Measurements from ENCODE around the gene CPEB4. TPM values are rescaled to one million over a fixed set of nuclear protein-coding genes. Genes with fewer than 3 reads are reported as not detected.

The CPEB4 gene
- total and polyA plus RNA-seq, 9 of the 15 experiments (the other 6 are each of a cell fraction or from before 2014, with no cell fraction given): 7.4 to 21.3 (median 12.4) TPM

DNA sequence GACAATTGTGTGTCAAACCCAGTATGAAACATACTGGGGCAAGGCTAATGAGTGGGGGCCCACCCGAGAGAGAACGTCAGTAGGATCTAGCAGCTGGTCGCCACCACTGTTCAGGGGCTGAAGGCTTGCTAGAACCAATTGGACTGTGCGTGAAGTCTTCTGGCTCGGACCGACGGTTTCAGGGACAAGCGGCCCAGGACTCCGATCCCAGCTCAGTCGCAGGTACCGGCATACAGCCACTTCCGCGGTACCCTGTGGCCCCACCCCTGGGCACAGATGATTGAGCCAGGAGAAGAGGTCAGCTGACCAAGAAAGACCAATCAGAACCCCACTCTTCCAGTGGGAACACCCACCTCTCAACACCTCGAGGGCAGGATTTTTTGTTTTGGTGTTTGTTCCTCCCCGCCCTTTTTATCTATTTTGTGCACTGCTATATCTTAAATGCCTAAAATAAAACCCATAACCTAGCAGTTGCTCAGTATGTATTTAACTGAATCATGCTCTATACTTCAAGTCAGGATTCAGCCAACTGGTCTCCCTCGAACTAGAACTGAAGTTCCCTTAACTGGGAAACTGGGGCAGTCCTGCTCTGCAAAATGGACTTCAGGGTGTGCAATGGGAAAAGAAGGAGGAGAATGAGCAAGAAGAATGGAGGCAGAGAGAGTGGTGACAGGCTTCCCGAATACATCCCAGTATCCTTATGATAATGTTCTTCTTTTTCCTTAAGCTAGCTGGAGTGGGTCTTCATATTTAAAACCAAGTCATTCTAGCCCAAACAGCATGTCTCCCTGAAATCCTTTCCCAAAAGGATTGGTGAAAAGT lies 21.1 kb upstream of the CPEB4 start (continued):
- TF ChIP-seq, protein P1, sequence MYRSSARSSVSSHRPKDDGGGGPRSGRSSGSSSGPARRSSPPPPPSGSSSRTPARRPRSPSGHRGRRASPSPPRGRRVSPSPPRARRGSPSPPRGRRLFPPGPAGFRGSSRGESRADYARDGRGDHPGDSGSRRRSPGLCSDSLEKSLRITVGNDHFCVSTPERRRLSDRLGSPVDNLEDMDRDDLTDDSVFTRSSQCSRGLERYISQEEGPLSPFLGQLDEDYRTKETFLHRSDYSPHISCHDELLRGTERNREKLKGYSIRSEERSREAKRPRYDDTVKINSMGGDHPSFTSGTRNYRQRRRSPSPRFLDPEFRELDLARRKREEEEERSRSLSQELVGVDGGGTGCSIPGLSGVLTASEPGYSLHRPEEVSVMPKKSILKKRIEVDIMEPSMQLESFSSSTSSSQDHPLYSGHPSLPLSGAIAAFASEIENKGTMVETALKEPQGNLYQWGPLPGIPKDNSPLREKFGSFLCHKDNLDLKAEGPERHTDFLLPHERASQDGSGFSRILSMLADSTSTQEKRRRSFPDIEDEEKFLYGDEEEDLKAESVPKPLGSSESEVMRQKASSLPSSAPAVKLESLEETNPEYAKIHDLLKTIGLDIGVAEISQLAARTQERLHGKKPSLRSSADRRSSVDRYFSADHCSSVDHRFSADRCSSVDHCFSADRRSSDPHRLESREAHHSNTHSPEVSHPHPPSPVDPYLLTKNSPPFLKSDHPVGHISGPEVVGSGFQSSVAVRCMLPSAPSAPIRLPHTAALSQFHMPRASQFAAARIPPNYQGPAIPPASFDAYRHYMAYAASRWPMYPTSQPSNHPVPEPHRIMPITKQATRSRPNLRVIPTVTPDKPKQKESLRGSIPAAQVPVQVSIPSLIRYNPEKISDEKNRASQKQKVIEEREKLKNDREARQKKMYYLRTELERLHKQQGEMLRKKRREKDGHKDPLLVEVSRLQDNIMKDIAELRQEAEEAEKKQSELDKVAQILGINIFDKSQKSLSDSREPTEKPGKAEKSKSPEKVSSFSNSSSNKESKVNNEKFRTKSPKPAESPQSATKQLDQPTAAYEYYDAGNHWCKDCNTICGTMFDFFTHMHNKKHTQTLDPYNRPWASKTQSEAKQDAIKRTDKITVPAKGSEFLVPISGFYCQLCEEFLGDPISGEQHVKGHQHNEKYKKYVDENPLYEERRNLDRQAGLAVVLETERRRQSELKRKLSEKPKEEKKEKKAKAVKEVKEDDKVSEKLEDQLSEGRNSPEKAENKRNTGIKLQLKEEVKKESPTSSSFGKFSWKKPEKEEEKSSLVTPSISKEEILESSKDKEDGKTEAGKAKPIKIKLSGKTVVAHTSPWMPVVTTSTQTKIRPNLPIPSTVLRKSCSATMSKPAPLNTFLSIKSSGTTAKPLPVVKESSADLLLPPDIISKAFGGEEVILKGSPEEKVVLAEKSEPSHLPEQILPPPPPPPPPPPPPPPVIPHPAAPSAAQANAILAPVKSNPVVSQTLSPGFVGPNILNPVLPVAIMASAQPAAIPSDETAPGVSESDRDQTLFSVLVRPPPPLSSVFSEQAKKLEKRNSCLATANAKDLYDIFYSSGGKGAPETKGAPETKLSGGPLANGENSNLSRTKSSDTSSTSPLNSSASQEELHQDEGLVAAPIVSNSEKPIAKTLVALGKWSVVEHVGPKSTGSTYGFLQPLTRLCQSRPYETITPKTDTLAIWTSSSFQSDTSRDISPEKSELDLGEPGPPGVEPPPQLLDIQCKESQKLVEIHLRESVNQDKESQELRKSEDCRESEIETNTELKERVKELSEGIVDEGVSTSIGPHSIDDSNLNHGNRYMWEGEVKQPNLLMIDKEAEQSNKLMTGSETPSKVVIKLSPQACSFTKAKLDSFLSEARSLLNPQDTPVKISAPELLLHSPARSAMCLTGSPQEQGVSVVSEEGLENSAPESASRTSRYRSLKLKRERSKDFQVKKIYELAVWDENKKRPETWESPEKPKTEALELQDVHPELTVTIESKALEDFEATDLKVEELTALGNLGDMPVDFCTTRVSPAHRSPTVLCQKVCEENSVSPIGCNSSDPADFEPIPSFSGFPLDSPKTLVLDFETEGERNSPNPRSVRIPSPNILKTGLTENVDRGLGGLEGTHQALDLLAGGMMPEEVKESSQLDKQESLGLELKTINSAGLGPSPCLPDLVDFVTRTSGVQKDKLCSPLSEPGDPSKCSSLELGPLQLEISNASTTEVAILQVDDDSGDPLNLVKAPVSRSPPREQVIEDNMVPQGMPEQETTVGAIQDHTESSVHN (IDR thresholded peaks at IDR 0.05; ENCODE audit: borderline replicate concordance in 1 of 2, low read depth in 1 of 2): no peak
- TF ChIP-seq TCF7L2 (IDR thresholded peaks at IDR 0.05; ENCODE audit: low read depth, low read length) (no peak), SPI1 (IDR thresholded peaks at IDR 0.05; ENCODE audit: borderline replicate concordance, low read depth, low read length) (no peak), FOXP1 (CRISPR knock-in tag; IDR thresholded peaks at IDR 0.05) (no peak; the same call in 1 of the 2 replicates), HDAC8 (tag; IDR thresholded peaks at IDR 0.05) (0 out of 2 replicates have a peak, but pooled peaks have one; percentile 2), POLR2AphosphoS2 (IDR thresholded peaks at IDR 0.05; ENCODE audit: low read length) (peak; percentile 67; the same call in 1 of the 2 replicates), GABPB2 (CRISPR knock-in tag; conservative IDR thresholded peaks at IDR 0.05) (no peak), RBFOX2 (IDR thresholded peaks at IDR 0.05; ENCODE audit: low read depth, low read length) (peak; percentile 79), IFI16 (CRISPR knock-in tag; IDR thresholded peaks at IDR 0.05) (no peak), ZNF212 (CRISPR knock-in tag; IDR thresholded peaks at IDR 0.05) (no peak), ZNF282 (CRISPR knock-in tag; IDR thresholded peaks at IDR 0.05) (no peak), RNF2 (IDR thresholded peaks at IDR 0.05) (no peak), NR2C1 (IDR thresholded peaks at IDR 0.05) (no peak), NR2C1 (tag; IDR thresholded peaks at IDR 0.05) (no peak), ZC3H4 (CRISPR knock-in tag; IDR thresholded peaks at IDR 0.05; ENCODE audit: borderline replicate concordance) (no peak), MXI1 (IDR thresholded peaks at IDR 0.05; ENCODE audit: low read depth, low read length) (no peak)
- TF ChIP-seq, protein P2, sequence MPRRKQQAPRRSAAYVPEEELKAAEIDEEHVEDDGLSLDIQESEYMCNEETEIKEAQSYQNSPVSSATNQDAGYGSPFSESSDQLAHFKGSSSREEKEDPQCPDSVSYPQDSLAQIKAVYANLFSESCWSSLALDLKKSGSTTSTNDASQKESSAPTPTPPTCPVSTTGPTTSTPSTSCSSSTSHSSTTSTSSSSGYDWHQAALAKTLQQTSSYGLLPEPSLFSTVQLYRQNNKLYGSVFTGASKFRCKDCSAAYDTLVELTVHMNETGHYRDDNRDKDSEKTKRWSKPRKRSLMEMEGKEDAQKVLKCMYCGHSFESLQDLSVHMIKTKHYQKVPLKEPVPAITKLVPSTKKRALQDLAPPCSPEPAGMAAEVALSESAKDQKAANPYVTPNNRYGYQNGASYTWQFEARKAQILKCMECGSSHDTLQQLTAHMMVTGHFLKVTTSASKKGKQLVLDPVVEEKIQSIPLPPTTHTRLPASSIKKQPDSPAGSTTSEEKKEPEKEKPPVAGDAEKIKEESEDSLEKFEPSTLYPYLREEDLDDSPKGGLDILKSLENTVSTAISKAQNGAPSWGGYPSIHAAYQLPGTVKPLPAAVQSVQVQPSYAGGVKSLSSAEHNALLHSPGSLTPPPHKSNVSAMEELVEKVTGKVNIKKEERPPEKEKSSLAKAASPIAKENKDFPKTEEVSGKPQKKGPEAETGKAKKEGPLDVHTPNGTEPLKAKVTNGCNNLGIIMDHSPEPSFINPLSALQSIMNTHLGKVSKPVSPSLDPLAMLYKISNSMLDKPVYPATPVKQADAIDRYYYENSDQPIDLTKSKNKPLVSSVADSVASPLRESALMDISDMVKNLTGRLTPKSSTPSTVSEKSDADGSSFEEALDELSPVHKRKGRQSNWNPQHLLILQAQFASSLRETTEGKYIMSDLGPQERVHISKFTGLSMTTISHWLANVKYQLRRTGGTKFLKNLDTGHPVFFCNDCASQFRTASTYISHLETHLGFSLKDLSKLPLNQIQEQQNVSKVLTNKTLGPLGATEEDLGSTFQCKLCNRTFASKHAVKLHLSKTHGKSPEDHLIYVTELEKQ (CRISPR knock-in tag; IDR thresholded peaks at IDR 0.05): no peak
